NCI-H1105 treated with DMSO at 0.1 percent for 48 hours (cell line): ENCODE data around the gene ZNF627.
A peak's percentile ranks its signal among the peaks of the same experiment; 100 is the strongest.
"Not testable (repeated sequence)": the region's sequence is repeated elsewhere in the genome, so short reads cannot be mapped to it uniquely, and the experiment has no call there.

Experiments used
- DNase-seq: peaks from one replicate; lab custom pipeline; 2025; lab: John Stamatoyannopoulos, UW

The ZNF627 gene

DNA sequence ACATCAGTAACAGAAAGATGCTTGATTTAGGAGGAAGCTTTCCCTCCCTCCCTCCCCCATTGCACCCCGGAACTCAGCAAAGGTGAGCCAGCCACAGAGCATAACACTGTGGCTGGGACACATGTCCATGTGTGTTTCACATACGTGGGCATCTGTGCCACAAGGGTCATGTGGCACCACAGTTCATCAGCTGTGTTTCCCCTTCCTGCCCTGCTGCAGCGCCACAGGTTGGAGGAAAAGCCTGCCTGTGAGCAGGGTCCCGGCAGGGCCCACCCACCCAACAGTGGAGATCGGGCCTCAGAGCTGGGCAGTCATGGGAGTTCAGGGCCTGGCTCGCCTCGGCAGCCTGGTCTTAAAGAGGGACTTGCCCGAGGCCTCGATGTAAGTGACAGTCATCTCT lies 22.6 kb upstream of the ZNF627 start:
- DNase-seq = no peak

DNA sequence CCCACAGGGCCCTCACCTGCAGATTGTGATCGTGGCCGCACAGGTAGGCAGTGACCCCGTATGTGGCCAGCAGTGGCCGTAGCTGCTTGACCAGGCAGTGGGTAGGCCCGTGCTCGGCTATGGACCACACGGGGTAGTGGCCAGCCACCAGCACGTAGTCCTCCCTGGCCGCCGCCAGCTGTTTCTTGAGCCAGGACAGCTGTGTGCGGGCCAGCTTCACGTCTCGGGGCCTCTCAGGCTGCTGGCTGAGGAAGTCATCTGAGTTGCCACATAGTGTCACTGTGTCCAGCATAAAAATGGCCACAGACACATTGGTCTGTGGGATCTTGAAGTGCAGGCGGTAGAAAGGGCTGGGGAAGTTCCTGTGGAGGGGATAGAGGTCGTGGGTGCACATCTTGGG lies 21.1 kb upstream of the ZNF627 start:
- DNase-seq = no peak

DNA sequence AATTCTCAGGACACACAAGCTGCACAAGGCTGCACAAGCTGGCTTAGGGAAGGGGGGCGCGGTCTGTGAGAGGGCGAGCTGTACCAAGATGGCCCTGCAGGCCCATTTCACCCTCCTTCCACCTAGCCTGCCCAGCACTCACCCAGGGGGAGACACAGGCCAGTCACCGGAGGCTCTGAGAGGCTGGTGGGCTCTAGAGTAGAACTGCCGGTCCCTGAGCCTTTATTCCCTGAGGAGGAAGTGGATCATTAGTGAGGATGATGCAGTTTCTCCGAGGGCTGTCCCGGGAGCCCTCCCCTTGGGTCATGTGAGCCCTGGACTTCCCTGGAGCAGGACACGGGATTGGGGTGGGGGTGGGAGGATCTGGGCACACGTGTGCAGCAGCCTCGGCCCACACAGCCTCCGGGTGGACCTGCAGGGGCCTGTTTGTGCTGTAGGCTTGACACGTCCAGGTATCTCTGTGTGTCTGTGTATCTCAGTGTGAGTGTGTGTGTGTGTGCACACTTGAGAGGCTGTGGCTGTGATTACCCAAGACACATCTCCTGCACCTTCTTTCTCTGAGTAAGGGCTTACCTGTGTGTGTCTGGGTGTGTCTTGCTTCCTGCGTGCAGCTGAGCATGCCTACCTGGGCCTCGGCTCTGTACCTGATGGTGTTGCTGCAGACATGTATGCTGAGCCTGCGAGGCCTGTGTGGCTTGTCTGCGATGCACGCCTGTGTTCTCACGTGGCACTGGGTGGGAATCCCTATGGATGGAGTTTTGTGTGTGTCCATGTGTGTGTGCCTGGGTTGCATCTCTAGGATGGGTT lies 19.6 kb upstream of the ZNF627 start, which contains the start of gene ACP5:
Gene ACP5, minus strand, starts transcription at position 195 of the 807 bp plus-strand sequence. CDS start 328 bp downstream, outside the sequence.
- DNase-seq = no peak

DNA sequence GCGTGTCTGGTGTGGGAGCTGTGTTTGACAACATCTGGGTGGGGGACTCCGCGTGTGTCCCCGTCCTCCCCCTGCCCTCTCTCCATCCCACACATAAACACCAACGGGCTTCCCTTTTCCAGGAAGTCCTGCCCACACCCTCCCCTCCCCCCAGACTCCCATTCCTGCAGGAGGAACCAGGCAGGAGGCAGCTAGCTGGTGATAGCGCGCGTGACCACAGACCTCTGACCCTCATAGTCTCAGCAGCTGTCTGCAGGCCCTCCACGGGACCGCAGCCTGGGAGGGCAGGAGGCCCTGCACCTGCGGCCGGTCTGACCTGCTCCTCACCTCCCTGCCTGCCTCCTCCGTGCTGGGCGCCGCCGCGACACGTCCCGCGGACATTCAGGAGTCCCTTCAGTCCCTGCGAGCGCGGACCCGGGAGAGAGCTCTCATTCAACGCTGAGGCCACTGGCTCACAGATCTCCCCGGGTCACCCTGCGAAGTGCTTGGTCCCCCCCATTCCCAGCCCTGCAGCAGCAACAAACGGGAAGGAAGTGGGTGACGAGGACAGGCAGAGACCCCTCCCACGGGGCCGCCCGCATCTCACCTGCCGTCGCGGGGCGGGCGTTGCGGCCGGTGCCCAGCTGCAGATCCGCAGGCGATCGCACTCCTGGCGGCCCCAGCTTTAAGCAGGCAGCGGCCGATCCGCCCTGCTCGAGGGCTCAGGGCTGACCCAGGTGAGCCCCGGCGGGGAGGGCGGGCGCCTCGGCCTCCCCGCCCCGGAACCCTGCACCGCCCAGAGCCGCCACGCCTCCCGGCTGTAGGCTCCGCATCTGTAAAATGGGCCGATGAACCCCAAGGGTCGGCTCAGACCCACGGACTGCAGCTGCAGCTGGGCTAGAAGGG lies 18.8 kb upstream of the ZNF627 start:
- DNase-seq = no peak

DNA sequence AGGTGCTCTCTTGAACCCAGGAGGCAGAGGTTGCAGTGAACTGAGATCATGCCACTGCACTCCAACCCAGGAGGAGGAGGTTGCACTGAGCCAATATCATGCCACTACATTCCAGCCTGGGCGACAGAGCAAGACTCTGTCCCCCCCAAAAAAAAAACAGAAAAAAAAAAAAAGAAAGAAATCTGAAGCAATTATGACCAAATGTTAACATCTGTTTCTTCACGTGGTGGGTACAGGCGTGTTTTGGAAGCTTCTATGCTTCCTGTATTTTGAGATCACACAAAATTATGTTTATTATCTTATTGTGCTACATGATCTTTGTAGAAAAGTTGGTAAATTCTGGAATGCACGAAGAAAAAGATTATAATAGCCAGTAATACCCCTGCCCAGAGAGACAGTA lies 17.2 kb upstream of the ZNF627 start:
- DNase-seq = no peak

DNA sequence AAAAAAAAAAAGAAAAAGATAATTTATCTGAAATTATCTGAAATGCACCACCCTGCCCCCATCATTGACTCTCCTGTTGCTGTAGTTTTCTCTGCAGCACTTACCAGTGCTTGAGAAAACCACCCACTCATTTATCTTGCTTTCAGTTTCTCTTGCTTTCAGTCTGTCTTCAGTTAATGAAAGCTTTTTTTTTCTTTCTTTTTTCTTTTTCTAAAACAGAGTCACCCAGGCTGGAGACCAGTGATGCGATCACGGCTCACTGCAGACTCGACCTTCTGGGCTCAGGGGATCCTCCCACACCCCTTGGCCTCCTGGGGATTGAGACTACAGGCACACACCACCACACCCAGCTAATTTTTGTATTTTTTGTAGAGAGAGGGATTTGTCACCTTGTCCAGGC lies 15.5 kb upstream of the ZNF627 start:
- no peak for DNase-seq

DNA sequence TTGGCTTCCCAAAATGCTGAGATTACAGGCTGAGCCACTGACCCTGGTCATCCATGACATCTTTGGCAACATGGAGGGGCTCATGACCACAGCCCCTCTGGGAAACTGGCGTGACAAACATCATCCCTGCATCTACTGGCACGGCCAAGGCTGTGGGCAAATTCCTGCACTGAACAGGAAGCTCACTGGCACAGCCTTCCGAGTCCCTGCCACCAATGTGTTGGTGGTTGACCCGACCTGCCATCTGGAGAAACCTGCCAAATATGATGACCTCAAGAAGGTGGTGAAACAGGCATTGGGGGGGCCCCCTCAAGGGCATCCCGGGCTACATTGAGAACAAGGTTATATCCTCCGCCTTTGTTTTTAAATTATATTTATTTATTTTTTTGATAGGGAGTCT lies 11.0 kb upstream of the ZNF627 start:
- no peak for DNase-seq

DNA sequence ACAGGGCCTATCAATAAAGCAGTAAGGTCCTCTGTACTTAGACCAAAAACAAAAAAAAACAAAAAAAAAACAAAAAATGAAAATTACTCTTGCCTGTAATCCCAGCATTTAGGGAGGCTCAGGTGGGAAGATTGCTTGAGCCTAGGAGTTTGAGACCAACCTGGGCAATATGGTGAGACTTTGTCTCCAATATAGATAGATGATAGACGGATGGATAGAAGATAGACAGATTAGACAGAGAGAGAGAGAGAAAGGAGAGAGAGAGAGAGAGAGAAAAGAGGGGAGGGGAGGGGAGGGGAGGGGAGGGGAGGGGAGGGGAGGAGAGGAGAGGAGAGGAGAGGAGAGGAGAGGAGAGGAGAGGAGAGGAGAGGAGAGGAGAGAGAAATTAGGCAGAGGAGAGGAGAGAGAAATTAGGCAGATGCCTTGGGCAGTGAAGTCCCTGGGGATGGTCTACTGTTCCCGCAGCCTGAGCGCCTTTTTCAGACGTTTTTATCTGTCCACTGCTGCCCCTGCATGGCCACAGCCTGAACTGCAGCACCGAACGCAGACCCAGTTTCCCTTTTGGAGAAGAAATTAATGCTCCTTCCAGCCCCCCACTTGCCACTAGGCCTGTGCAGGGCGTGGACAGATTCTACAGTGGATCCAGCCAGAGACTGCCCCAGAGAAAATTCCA lies 9.8 kb upstream of the ZNF627 start:
- DNase-seq = peak; percentile 77

DNA sequence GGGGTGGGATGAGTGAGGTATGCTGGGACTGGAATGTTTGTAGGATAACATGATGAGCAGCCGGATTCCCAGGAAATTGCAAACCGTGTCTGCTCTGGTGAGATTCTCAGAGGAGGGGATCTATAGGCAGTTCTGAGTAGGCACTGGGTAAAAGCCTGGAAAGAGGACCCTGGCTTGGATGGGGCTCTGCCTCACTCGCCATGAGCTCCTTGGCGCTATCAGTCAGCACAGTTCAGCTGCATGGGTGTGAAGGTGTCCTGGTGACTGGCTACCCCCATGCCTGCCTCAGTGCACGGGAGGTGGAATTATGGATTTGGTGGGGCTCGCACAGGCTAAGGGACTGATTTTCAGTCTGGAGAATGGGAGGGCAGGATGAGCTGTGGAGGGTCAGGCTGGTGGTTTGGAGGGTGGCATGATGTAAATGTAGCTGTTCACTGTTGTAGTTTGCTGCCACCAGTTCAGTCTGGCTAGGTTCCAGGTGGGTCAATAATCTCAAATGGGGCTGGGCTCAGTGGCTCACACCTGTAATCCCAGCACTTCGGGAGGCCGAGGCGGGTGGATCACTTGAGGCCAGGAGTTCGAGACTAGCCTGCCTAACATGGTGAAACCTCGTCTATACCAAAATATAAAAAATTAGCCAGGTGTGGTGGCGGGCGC lies 9.2 kb upstream of the ZNF627 start:
- no peak for DNase-seq

DNA sequence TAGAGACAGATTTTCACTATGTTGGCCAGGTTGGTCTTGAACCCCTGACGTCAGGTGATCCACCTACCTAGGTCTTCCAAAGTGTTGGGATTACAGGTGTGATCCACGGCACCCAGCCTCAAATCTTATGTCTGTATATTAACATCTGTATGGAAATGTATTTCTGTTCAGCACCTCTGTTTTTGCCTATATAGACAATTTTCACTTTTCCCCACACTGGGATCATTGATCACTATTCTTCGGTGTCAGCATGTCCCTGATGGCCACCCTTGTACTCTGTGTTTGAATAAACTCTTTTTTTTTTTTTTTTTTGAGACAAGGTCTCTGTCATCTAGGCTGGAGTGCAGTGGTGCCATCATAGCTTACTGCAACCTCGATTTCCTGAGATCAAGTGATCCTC lies 3.2 kb upstream of the ZNF627 start:
- no peak for DNase-seq

DNA sequence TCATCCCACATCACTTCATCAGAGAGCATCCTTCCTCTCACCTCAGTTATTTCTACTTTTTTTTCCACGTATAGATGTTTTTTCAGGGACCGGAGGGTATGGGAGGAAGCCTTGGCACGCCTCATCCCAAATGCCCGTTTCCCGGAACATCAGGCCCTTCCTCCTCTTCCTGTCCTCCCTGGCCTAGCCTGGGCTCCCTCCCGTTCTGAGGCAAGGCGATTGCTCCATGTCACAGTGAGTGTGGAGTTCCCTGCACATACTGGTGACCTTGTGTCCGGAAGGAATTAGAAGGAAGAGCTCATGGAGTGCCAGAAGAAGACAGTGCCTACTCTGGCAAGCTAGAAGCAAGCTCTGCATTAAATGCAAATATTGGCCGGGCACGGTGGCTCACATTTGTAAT lies 1.1 kb upstream of the ZNF627 start:
- DNase-seq = no peak

DNA sequence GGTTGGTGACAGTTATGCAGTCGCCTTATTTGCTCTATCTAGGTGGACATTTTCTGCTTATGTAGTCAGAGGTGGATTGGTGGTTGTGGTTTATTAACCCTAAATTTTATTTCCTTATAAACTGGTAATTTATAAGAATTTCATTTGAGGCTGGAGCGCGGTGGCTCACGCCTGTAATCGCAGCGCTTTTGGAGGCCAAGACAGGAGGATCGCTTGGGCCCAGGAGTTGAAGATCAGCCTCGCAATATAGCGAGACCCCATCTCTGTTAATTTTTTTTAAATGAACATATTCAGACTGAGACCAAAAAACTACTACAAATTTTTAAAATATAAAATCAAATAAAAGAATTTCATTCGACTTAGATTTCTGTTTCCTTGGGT lies 810 bp downstream of the ZNF627 start:
- no peak for DNase-seq

DNA sequence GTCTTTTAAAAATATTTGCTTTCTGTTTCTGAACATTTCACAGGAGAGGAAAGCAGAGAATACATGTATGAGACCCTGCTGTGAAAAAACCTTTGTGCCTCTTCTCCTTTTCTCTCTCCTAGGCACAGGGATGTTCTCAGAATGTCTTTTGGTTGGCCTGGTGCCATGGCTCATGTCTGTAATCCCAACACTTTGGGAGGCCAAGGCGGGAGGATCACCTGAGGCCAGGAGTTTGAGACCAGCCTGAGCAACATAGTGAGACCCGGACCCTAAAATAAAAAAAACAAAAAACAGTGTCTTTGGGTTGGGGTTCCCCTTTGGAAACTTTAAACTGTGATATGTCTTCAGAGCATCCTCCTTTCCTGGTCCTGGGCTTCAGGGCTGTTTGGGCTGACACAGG lies 1.5 kb downstream of the ZNF627 start:
- DNase-seq = no peak

DNA sequence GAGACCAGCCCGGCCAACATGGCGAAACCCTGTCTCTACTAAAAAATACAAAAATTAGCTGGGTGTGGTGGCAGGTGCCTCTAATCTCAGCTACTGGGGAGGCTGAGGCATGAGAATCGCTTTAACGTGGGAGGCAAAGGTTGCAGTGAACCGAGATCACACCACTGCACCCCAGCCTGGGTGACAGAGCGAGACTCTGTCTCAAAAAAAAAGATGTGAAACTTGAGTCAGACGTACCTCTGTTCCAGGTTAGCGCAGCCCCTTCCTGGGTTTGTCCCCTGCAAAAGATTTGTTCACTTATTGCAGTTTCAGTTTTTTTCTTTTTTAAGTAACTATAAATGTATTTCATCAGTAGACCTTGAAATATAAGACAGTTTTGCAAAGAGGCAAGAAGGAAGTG lies 2.4 kb downstream of the ZNF627 start:
- not testable (repeated sequence) for DNase-seq

DNA sequence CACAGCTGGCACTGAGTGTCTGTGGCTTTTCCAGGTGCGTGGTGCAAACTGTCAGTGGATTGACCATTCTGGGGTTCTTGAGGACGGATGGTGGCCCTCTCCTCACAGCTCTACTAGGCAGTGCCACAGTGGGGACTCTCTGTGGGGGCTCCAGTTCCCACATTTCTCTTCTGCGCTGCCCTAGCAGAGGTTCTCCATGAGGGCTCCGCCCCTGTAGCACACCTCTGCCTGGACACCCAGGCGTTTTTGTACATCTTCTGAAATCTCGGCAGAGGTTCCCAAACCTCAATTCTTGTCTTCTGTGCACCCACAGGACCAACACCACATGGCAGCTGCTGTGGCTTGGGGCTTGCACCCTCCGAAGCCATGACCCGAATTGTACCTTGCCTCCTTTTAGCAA lies 9.2 kb downstream of the ZNF627 start:
- DNase-seq = no peak

DNA sequence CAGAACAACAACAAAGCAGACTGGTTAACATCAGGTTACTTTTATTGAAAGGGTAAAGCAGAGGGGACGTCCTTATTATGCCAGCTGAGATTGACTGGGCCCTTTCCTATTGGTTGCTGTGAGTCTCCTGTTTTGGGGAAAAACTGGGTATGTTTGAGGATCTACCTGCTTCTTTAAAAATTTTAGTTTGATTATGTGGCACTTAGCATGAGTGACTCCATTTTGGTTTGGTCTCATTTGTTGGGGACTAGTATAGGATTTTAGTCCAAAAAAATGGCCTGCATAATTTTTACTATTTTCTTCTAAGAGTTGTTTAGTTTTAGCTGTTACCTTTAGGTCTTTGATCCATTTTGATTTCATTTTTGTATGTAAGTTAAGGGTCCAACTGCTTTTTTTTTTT lies 14.4 kb downstream of the ZNF627 start:
- DNase-seq = no peak

DNA sequence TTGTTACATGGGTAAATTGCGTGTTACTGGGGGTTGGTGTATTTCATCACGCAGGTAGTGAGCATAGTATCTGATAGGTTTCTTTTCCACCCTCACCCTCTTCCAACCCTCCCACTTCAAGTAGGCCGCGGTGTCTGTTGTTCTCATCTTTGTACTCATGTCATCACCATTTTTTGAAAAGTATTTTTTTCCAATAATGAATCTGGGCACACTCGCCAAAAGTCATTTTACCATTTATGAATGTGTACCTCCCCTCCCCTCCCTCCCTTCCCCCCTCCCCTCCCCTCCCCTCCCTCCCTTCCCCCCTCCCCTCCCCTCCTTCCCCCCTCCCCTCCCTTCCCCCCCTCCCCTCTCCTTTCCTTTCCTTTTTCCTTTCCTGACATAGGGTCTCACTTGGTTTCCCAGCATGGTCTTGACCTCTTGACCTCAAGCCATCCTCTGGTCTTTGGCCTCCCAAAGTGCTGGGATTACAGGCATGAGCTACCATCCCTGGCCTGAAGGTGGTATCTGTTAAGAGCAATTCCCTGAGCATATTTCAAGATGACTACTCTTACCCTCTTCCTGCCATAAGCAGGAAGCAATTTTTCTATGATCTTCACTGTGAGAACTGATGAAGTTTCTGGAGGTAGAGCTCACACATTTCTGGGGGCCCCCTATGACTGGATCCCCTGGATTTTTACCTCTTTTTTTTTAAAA lies 15.7 kb downstream of the ZNF627 start:
- DNase-seq = no peak

DNA sequence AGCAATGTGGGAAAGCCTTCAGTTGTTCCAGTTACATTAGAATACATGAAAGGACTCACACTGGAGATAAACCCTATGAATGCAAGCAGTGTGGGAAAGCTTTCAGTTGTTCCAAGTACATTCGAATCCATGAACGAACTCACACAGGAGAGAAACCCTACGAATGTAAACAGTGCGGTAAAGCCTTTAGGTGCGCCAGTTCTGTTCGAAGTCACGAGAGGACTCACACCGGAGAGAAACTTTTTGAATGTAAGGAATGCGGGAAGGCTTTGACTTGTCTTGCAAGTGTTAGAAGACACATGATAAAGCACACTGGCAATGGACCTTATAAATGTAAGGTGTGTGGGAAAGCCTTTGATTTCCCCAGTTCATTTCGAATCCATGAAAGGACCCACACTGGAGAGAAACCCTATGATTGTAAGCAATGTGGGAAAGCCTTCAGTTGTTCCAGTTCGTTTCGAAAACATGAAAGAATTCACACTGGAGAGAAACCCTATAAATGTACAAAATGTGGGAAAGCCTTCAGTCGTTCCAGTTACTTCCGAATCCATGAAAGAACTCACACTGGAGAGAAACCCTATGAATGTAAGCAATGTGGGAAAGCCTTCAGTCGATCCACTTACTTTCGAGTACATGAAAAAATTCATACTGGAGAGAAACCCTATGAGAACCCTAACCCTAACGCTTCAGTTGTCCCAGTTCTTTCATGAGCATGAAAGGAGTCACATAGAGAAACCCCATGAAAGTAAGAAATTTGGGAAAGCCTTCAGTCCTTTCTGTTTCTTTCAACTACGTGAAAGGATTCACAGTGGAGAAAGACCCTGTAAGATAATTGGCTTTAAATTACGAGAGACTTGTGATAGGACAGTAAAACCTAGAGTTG lies 20.1 kb downstream of the ZNF627 start:
- DNase-seq = no peak

DNA sequence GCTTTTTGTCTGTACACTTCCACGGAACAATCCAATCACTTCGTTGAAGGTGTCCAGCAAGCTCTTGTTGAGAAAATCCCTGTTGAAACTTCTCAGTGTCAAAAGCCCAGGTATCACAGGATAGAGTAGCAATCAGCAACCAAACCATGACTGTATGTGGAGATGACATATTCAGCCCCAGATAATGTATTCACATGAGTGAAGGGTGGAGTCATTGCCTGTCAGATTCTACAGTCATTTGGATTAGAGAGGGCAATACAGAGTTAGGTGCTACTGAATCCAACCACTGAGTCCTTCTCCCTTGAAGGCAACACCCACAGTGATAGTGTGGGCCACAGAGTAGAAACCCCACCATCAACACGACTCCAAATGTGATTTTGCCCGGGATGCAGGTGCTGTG lies 23.3 kb downstream of the ZNF627 start:
- no peak for DNase-seq

DNA sequence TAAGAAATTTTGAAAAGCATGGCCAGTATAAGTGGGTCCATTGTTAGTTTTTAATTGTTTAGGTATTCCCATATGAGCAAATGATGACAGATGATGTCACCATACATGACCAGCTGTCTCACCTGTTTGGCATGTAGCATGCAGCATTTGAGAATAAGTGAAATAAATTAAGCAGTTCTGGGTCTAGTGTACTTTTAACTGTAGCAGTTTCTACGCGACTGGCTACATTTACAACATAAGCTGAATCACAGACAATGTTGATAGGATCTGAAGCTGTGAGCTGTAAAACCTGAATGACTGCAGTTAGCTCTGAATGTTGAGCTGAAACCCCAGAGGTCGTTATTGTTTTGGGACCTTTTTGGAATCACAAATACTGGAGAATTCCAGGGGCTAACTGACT lies 25.1 kb downstream of the ZNF627 start:
- DNase-seq = not testable (repeated sequence)

DNA sequence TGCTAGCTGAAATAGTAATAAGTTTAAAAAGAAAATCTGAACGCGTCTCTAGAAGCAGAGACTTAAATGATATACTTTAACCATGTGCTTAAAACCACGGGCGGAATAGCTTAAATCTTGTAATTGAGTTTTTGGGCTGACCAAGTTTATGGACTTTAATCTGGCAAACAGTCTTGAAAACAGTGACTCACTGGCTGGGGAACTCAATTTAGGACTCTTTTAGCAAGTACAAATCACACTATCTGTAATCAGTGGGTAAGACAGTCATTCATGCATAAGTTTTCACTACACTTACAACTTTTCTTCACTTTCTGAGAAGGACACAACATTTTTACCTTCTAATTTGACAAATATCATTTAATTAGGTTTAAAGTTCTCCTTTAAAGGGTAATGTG lies 26.8 kb downstream of the ZNF627 start:
- DNase-seq = no peak
